GM13977 (cell line): ENCODE measurements around the gene UVSSA.

Experiments used
- DNase-seq: peaks from one replicate; pipeline ENCODE4 v3.0.0; 2012; ENCODE audit warnings: low spot score
- CTCF ChIP-seq: IDR thresholded peaks from 2 replicates; pipeline ENCODE4 v1.5.1; 2012; ENCODE audit warnings: mild to moderate bottlenecking, control low read depth; ENCODE audit not compliant: insufficient read depth; ENCODE audit errors: extremely low read depth, missing control alignments
- in situ Hi-C: fragments of 300-500 bp; cut with MboI; formaldehyde crosslinking; loops from one replicate; pipeline ENCODE4 v1.12.0; 2022; ENCODE audit warnings: low sequenced_read_pairs, low pct_unique_long_range_greater_than_20kb, mixed read lengths, inconsistent platforms; ENCODE audit not compliant: unreplicated experiment

UVSSA gene, protein sequence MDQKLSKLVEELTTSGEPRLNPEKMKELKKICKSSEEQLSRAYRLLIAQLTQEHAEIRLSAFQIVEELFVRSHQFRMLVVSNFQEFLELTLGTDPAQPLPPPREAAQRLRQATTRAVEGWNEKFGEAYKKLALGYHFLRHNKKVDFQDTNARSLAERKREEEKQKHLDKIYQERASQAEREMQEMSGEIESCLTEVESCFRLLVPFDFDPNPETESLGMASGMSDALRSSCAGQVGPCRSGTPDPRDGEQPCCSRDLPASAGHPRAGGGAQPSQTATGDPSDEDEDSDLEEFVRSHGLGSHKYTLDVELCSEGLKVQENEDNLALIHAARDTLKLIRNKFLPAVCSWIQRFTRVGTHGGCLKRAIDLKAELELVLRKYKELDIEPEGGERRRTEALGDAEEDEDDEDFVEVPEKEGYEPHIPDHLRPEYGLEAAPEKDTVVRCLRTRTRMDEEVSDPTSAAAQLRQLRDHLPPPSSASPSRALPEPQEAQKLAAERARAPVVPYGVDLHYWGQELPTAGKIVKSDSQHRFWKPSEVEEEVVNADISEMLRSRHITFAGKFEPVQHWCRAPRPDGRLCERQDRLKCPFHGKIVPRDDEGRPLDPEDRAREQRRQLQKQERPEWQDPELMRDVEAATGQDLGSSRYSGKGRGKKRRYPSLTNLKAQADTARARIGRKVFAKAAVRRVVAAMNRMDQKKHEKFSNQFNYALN

GRCh38 chr4:1346781-1347409 is at the start of gene UVSSA:
Gene UVSSA (plus strand): TSS chr4:1347208. CDS start chr4:1348092, 884 bp downstream.
- DNase-seq = peak; percentile 100
- in situ Hi-C loops = no loop called here
- no peak for TF ChIP-seq CTCF

GRCh38 chr4:1297456-1298325 is 49.3 kb upstream of the UVSSA start:
- no peak for TF ChIP-seq CTCF
- DNase-seq = no peak
- in situ Hi-C loops = no loop called here

DNA sequence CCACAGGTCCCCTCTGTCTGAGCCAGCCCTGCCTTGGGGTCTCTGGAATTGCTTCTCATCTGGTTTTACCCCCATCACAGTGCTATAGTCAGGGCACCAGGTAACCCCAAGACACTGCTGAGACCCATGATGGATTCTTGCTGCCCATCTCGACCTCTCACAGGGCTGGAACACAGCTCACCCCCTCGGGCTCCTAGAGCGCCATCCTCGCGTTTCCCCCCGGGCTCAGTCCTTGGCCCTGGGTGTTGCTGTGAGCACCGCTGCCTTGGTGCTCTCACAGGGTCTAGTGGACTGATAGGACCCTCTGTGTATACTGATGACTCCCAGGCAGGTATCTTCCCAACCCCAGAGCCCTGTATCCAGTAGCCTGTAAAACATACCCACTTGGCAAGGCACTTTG is 48.5 kb upstream of the UVSSA start:
- in situ Hi-C loops = no loop called here
- no peak for DNase-seq
- TF ChIP-seq CTCF = no peak

- TF ChIP-seq CTCF = no peak
These were observed 47.6 kb upstream of the UVSSA start for GRCh38 chr4:1299301-1299860.

DNA sequence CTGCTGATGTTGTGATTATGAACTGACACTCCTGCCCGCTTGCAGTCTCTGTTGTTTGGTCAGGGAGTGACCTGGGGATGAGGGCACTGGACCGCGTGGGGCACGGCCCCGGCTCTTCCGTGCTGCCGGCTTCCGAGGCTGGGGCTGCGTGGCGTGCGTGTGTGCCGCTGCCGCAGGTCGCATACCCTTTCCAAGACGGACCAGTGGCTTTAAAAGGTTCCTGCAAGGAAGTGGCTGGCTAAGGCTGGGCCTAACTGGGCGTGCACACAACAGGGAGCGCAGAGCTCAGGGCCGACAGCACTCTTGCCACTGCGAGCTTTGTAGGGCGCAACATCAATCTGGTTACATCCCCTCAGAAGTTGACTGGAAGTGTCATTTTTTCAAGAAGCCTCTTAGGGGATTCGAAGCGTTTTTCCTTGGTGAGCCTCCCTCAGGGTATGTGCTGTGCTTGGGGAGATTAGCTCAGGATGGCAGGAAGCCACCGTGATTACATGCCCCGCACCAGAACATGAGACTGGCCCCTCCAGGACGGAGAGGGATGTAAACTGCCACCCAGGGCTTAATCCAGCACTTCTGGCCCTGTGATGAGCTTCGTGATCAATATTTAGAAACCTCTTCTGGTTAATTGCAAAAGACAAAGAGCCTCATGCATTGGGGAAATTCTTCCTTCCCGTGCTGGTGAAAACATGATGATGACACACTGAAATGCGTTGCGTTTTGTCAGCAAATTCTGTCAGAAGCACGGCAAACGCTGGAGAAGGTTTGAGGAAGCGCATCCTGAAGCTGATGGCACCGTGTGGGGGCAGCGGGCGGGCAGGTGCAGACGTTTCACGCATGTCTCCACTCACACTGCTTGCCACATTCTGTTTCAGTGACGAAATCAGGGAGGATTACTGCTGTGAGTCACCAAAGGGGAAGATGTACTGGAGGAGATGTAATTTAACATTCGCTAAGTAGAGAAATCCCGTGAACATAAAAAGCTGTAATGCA is 46.2 kb upstream of the UVSSA start:
- no peak for TF ChIP-seq CTCF
- in situ Hi-C loops = no loop called here
- DNase-seq = no peak

More at GRCh38 chr4:1299301-1299860, 47.6 kb upstream of the UVSSA start:
- DNase-seq = no peak
- in situ Hi-C loops = no loop called here
